CD4-positive, alpha-beta T cell treated with Interleukin-6 at 100 ng/mL for 8 hours (primary cell): ENCODE measurements around the gene REC114.
"Not testable (repeated sequence)": the region's sequence is repeated elsewhere in the genome, so short reads cannot be mapped to it uniquely, and the experiment has no call there.

ENCODE experiments used
- DNase-seq: peaks from one replicate; pipeline ENCODE4 v3.0.0-alpha.2; 2020; ENCODE audit warnings: mixed read lengths, low spot score

REC114 gene

GRCh38 chr15:73455876-73456275, 12.9 kb downstream of the REC114 start:
- no peak for DNase-seq

GRCh38 chr15:73457334-73457733, 14.4 kb downstream of the REC114 start:
- DNase-seq, result no peak

GRCh38 chr15:73460662-73461061, 17.7 kb downstream of the REC114 start:
- DNase-seq, result no peak

- DNase-seq, result no peak
Observed at GRCh38 chr15:73464602-73465001, 21.6 kb downstream of the REC114 start.

GRCh38 chr15:73467758-73468157, 24.8 kb downstream of the REC114 start:
- no peak for DNase-seq

GRCh38 chr15:73474785-73475184, 31.8 kb downstream of the REC114 start:
- DNase-seq, result no peak

- DNase-seq, result no peak
Observed at GRCh38 chr15:73476704-73477216, 33.8 kb downstream of the REC114 start.

GRCh38 chr15:73480050-73480449, 37.1 kb downstream of the REC114 start:
- no peak for DNase-seq

- DNase-seq, result no peak
Observed at GRCh38 chr15:73482166-73482565, 39.2 kb downstream of the REC114 start.

- no peak for DNase-seq
Observed at GRCh38 chr15:73483053-73483452, 40.1 kb downstream of the REC114 start.

GRCh38 chr15:73485372-73485771, 42.4 kb downstream of the REC114 start:
- DNase-seq, result no peak

GRCh38 chr15:73485885-73486284, 42.9 kb downstream of the REC114 start:
- DNase-seq, result not testable (repeated sequence)

GRCh38 chr15:73488698-73489097, 45.7 kb downstream of the REC114 start:
- no peak for DNase-seq

- no peak for DNase-seq
Observed at GRCh38 chr15:73493922-73494321, 51.0 kb downstream of the REC114 start.

- DNase-seq, result no peak
Observed at GRCh38 chr15:73495181-73495580, 52.2 kb downstream of the REC114 start.

GRCh38 chr15:73500696-73501095, 57.7 kb downstream of the REC114 start:
- no peak for DNase-seq

GRCh38 chr15:73504885-73505284, 61.9 kb downstream of the REC114 start:
- DNase-seq, result no peak

- no peak for DNase-seq
Observed at GRCh38 chr15:73515527-73515926, 72.6 kb downstream of the REC114 start.

GRCh38 chr15:73517566-73517965, 74.6 kb downstream of the REC114 start:
- DNase-seq, result no peak

- DNase-seq, result no peak
Observed at GRCh38 chr15:73518180-73518862, 75.4 kb downstream of the REC114 start.

- DNase-seq, result no peak
Observed at GRCh38 chr15:73518876-73519733, 76.1 kb downstream of the REC114 start.

GRCh38 chr15:73522011-73522410, 79.0 kb downstream of the REC114 start:
- no peak for DNase-seq

- DNase-seq, result no peak
Observed at GRCh38 chr15:73524919-73525318, 82.0 kb downstream of the REC114 start.
